CD8-positive, alpha-beta memory T cell (primary cell): ENCODE data around the gene CNDP1. TPM values are rescaled to one million over a fixed set of nuclear protein-coding genes. Genes with fewer than 3 reads are reported as not detected.

Experiments
- CTCF ChIA-PET: fragments of 350-600 bp; sonication (Branson Sonifier 250); formaldehyde crosslinking; loops from one replicate; lab custom pipeline; 2021; ENCODE audit warnings: antibody characterized with exemption; lab: Charles Lee
- POLR2A ChIA-PET: fragments of 350-600 bp; sonication (Branson Sonifier 250); formaldehyde crosslinking; loops from one replicate; lab custom pipeline; 2021; ENCODE audit warnings: antibody characterized with exemption; lab: Charles Lee
- DNase-seq, 5 donors: peaks; one replicate each; pipeline versions ENCODE4 v3.0.0 to v3.0.0-alpha.2; 2020 to 2022; ENCODE audit warnings: mixed read lengths in 1 of 5
- H3K27ac ChIP-seq: one replicate; pipeline ENCODE4 v1.7.0; 2013; ENCODE audit warnings: low read depth, mild to moderate bottlenecking, low read length, moderate library complexity
- H3K27me3 ChIP-seq: 2 replicates; pipeline ENCODE4 v1.7.0; 2013; ENCODE audit warnings: low read length, mild to moderate bottlenecking; ENCODE audit not compliant: insufficient read depth, poor library complexity, severe bottlenecking
- H3K36me3 ChIP-seq: 2 replicates; pipeline ENCODE4 v1.7.0; 2013; ENCODE audit warnings: mild to moderate bottlenecking, low read length, moderate library complexity; ENCODE audit not compliant: insufficient read depth
- H3K4me1 ChIP-seq: 2 replicates; pipeline ENCODE4 v1.7.0; 2013; ENCODE audit warnings: mild to moderate bottlenecking, low read length, moderate library complexity; ENCODE audit not compliant: insufficient read depth
- H3K4me3 ChIP-seq: 2 replicates; pipeline ENCODE4 v1.7.0; 2013; ENCODE audit warnings: mild to moderate bottlenecking, low read length
- H3K9me3 ChIP-seq: 2 replicates; pipeline ENCODE4 v1.7.0; 2013; ENCODE audit warnings: mild to moderate bottlenecking, low read length
- H3K27ac Mint-ChIP-seq, 8 donors: one replicate each; pipeline ENCODE4 v1.8.0; 2020 to 2021; ENCODE audit warnings: mixed read lengths in 8 of 8, mild to moderate bottlenecking in 6 of 8, inconsistent platforms in 3 of 8, moderate library complexity in 3 of 8
- H3K27me3 Mint-ChIP-seq, 2 donors: one replicate each; pipeline ENCODE4 v1.8.0; 2020 to 2021; ENCODE audit warnings: mixed read lengths in 2 of 2, mild to moderate bottlenecking in 1 of 2, moderate library complexity in 1 of 2
- H3K36me3 Mint-ChIP-seq, 3 donors: one replicate each; pipeline ENCODE4 v1.8.0; 2020 to 2021; ENCODE audit warnings: mixed read lengths in 3 of 3, inconsistent platforms in 1 of 3, mild to moderate bottlenecking in 1 of 3
- H3K4me1 Mint-ChIP-seq, 3 donors: one replicate each; pipeline ENCODE4 v1.8.0; 2020 to 2021; ENCODE audit warnings: mixed read lengths in 3 of 3, inconsistent platforms in 1 of 3, mild to moderate bottlenecking in 1 of 3
- H3K4me3 Mint-ChIP-seq, 7 donors: one replicate each; pipeline ENCODE4 v1.8.0; 2020 to 2021; ENCODE audit warnings: mixed read lengths in 7 of 7, mild to moderate bottlenecking in 6 of 7, moderate library complexity in 4 of 7, inconsistent platforms in 2 of 7
- H3K9me3 Mint-ChIP-seq, 5 donors: one replicate each; pipeline ENCODE4 v1.8.0; 2020 to 2022; ENCODE audit warnings: mixed read lengths in 5 of 5, mild to moderate bottlenecking in 3 of 5, moderate library complexity in 2 of 5, inconsistent platforms in 1 of 5
- polyA plus RNA-seq: library from polyadenylated mRNA; unstranded; fragments of 300-500 nt; fragmentation: Illumina TruSeq; gene quantifications from one replicate; pipeline ENCODE4 v1.2.3, GENCODE V29; 2021
- total RNA-seq, 2 experiments: library from RNA; stranded (reverse); gene quantifications; one replicate each; pipeline ENCODE4 v1.2.3, GENCODE V29; 2021

The CNDP1 gene
- total and polyA plus RNA-seq, 3 experiments from 2014 or later, result 0.09 TPM; not detected in 2

- Mint-ChIP-seq H3K9me3 (no peaks in the 10 kb centered on the region), H3K27me3 (no peaks in the 10 kb centered on the region), H3K27ac (no peak overlapping the region), H3K36me3 (peaks cover 0 to 2% (median 0%) of the 10 kb centered on the region in 3 donors), H3K4me1 (peaks cover 21 to 41% (median 31%) of the 10 kb centered on the region in 3 donors), H3K4me3 (no peak overlapping the region)
- no peak for DNase-seq
- POLR2A ChIA-PET, result no interaction called here
- H3K4me1 ChIP-seq, result peaks cover 8% of the 10 kb centered on the region
- no peak overlapping the region for H3K27ac ChIP-seq
- no peak overlapping the region for H3K4me3 ChIP-seq
- no peaks in the 10 kb centered on the region for H3K27me3 ChIP-seq
- CTCF ChIA-PET, result no interaction called here
- no peaks in the 10 kb centered on the region for H3K36me3 ChIP-seq
- H3K9me3 ChIP-seq, result no peaks in the 10 kb centered on the region
Observed at GRCh38 chr18:74613381-74613780, 79.1 kb downstream of the CNDP1 start.

GRCh38 chr18:74616494-74616893, 82.2 kb downstream of the CNDP1 start:
- POLR2A ChIA-PET, result no interaction called here
- Mint-ChIP-seq H3K4me3 (no peak overlapping the region), H3K27me3 (no peaks in the 10 kb centered on the region), H3K9me3 (no peaks in the 10 kb centered on the region), H3K36me3 (no peaks in the 10 kb centered on the region), H3K4me1 (peaks cover 7 to 25% (median 9%) of the 10 kb centered on the region in 3 donors), H3K27ac (no peak overlapping the region)
- Histone ChIP-seq H3K9me3 (no peaks in the 10 kb centered on the region), H3K4me3 (no peak overlapping the region), H3K27me3 (no peaks in the 10 kb centered on the region), H3K4me1 (no peaks in the 10 kb centered on the region), H3K36me3 (no peaks in the 10 kb centered on the region), H3K27ac (no peak overlapping the region)
- no peak for DNase-seq
- CTCF ChIA-PET, result interaction anchor here (0.7 to 2.3 kb wide), 2 partner anchors 11 to 13 kb away, joined by 3 to 6 read pairs; no protein-coding TSS in a partner anchor

GRCh38 chr18:74617486-74617885, 83.2 kb downstream of the CNDP1 start:
- no peak overlapping the region for H3K27ac Mint-ChIP-seq
- Histone ChIP-seq H3K4me1 (no peaks in the 10 kb centered on the region), H3K9me3 (no peaks in the 10 kb centered on the region), H3K27ac (no peak overlapping the region), H3K27me3 (no peaks in the 10 kb centered on the region), H3K4me3 (no peak overlapping the region), H3K36me3 (no peaks in the 10 kb centered on the region)
- H3K4me3 Mint-ChIP-seq, result no peak overlapping the region
- H3K4me1 Mint-ChIP-seq, result peaks cover 3 to 18% (median 9%) of the 10 kb centered on the region in 3 donors
- H3K9me3 Mint-ChIP-seq, result no peaks in the 10 kb centered on the region
- POLR2A ChIA-PET, result no interaction called here
- DNase-seq, result no peak
- H3K27me3 Mint-ChIP-seq, result no peaks in the 10 kb centered on the region
- CTCF ChIA-PET, result no interaction called here
- no peaks in the 10 kb centered on the region for H3K36me3 Mint-ChIP-seq

GRCh38 chr18:74622072-74622471, 87.8 kb downstream of the CNDP1 start:
- no peaks in the 10 kb centered on the region for H3K9me3 Mint-ChIP-seq
- CTCF ChIA-PET, result no interaction called here
- DNase-seq, result no peak
- H3K4me3 ChIP-seq, result no peak overlapping the region
- H3K27ac ChIP-seq, result no peak overlapping the region
- no peak overlapping the region for H3K27ac Mint-ChIP-seq
- H3K9me3 ChIP-seq, result no peaks in the 10 kb centered on the region
- H3K36me3 ChIP-seq, result no peaks in the 10 kb centered on the region
- no peaks in the 10 kb centered on the region for H3K27me3 ChIP-seq
- POLR2A ChIA-PET, result no interaction called here
- peaks cover 4 to 20% (median 7%) of the 10 kb centered on the region in 3 donors for H3K4me1 Mint-ChIP-seq
- no peaks in the 10 kb centered on the region for H3K4me1 ChIP-seq
- H3K36me3 Mint-ChIP-seq, result peaks cover 0 to 3% (median 0%) of the 10 kb centered on the region in 3 donors
- H3K27me3 Mint-ChIP-seq, result no peaks in the 10 kb centered on the region
- H3K4me3 Mint-ChIP-seq, result no peak overlapping the region

- POLR2A ChIA-PET, result no interaction called here
- H3K27me3 Mint-ChIP-seq, result no peaks in the 10 kb centered on the region
Observed at GRCh38 chr18:74623047-74623816, 88.9 kb downstream of the CNDP1 start.

GRCh38 chr18:74624466-74624865, 90.2 kb downstream of the CNDP1 start:
- Histone ChIP-seq H3K36me3 (no peaks in the 10 kb centered on the region), H3K9me3 (no peaks in the 10 kb centered on the region), H3K27me3 (no peaks in the 10 kb centered on the region), H3K4me3 (no peak overlapping the region), H3K27ac (no peak overlapping the region), H3K4me1 (no peaks in the 10 kb centered on the region)
- no peak for DNase-seq
- Mint-ChIP-seq H3K4me1 (peaks cover 8 to 22% (median 8%) of the 10 kb centered on the region in 3 donors), H3K27ac (no peak overlapping the region), H3K27me3 (no peaks in the 10 kb centered on the region), H3K4me3 (no peak overlapping the region), H3K36me3 (peaks cover 0 to 3% (median 0%) of the 10 kb centered on the region in 3 donors), H3K9me3 (no peaks in the 10 kb centered on the region)
- POLR2A ChIA-PET, result no interaction called here
- CTCF ChIA-PET, result interaction anchor here (1.4 kb wide), 1 partner anchor 26 kb away, joined by 3 read pairs; no protein-coding TSS in a partner anchor

More at GRCh38 chr18:74623047-74623816, 88.9 kb downstream of the CNDP1 start:
- Histone ChIP-seq H3K27me3 (no peaks in the 10 kb centered on the region), H3K4me3 (no peak overlapping the region), H3K27ac (no peak overlapping the region), H3K9me3 (no peaks in the 10 kb centered on the region), H3K4me1 (no peaks in the 10 kb centered on the region), H3K36me3 (no peaks in the 10 kb centered on the region)
- H3K4me3 Mint-ChIP-seq, result no peak overlapping the region
- CTCF ChIA-PET, result interaction anchor here (1.4 kb wide), 1 partner anchor 25 kb away, joined by 3 read pairs; no protein-coding TSS in a partner anchor
- H3K4me1 Mint-ChIP-seq, result peaks cover 4 to 21% (median 7%) of the 10 kb centered on the region in 3 donors
- no peak overlapping the region for H3K27ac Mint-ChIP-seq
- H3K9me3 Mint-ChIP-seq, result no peaks in the 10 kb centered on the region
- peaks cover 0 to 3% (median 0%) of the 10 kb centered on the region in 3 donors for H3K36me3 Mint-ChIP-seq
- peak in 2 of 5 donors; percentile 4 to 31 for DNase-seq

- Mint-ChIP-seq H3K4me1 (peaks cover 8 to 21% (median 8%) of the 10 kb centered on the region in 3 donors), H3K27ac (no peak overlapping the region), H3K27me3 (no peaks in the 10 kb centered on the region), H3K36me3 (peaks cover 0 to 3% (median 0%) of the 10 kb centered on the region in 3 donors), H3K4me3 (no peak overlapping the region), H3K9me3 (no peaks in the 10 kb centered on the region)
- CTCF ChIA-PET, result no interaction called here
- H3K36me3 ChIP-seq, result no peaks in the 10 kb centered on the region
- H3K27me3 ChIP-seq, result no peaks in the 10 kb centered on the region
- no peaks in the 10 kb centered on the region for H3K9me3 ChIP-seq
- no peaks in the 10 kb centered on the region for H3K4me1 ChIP-seq
- H3K4me3 ChIP-seq, result no peak overlapping the region
- no peak overlapping the region for H3K27ac ChIP-seq
- POLR2A ChIA-PET, result no interaction called here
- DNase-seq, result no peak
Observed at GRCh38 chr18:74625157-74625556, 90.9 kb downstream of the CNDP1 start.

- DNase-seq, result no peak
- Mint-ChIP-seq H3K9me3 (no peaks in the 10 kb centered on the region), H3K27me3 (no peaks in the 10 kb centered on the region), H3K36me3 (peaks cover 0 to 4% (median 3%) of the 10 kb centered on the region in 3 donors), H3K4me1 (peaks cover 15 to 28% (median 19%) of the 10 kb centered on the region in 3 donors), H3K27ac (no peak overlapping the region), H3K4me3 (no peak overlapping the region)
- H3K9me3 ChIP-seq, result no peaks in the 10 kb centered on the region
- ChIA-PET POLR2A (no interaction called here), CTCF (no interaction called here)
- H3K4me1 ChIP-seq, result peaks cover 8% of the 10 kb centered on the region
- no peak overlapping the region for H3K27ac ChIP-seq
- no peaks in the 10 kb centered on the region for H3K27me3 ChIP-seq
- no peaks in the 10 kb centered on the region for H3K36me3 ChIP-seq
- no peak overlapping the region for H3K4me3 ChIP-seq
Observed at GRCh38 chr18:74626049-74626874, 92.0 kb downstream of the CNDP1 start.
